NT2/D1 (cell line): ENCODE data around the gene F12.

Experiments used
- DNase-seq: peaks from one replicate; pipeline ENCODE4 v3.0.0-alpha.2; 2011; ENCODE audit warnings: low read depth, low spot score
- H3K27me3 ChIP-seq: 2 replicates; pipeline ENCODE4 v1.6.0; 2011; ENCODE audit warnings: mild to moderate bottlenecking; ENCODE audit not compliant: insufficient read length, insufficient read depth
- H3K36me3 ChIP-seq: 2 replicates; pipeline ENCODE4 v1.6.1; 2011; ENCODE audit warnings: mild to moderate bottlenecking, low read length, mixed read lengths; ENCODE audit not compliant: insufficient read depth, insufficient read length
- H3K4me1 ChIP-seq: 2 replicates; pipeline ENCODE4 v1.5.1; 2011; ENCODE audit not compliant: insufficient read depth, insufficient read length
- H3K4me3 ChIP-seq: 2 replicates; pipeline ENCODE4 v1.5.1; 2011; ENCODE audit warnings: low read depth; ENCODE audit not compliant: insufficient read length
- H3K9ac ChIP-seq: 2 replicates; pipeline ENCODE4 v1.6.0; 2011; ENCODE audit warnings: low read depth; ENCODE audit not compliant: insufficient read length
- H3K9me3 ChIP-seq: 2 replicates; pipeline ENCODE4 v1.5.1; 2011; ENCODE audit warnings: mild to moderate bottlenecking, low read length; ENCODE audit not compliant: insufficient read depth
- SUZ12 ChIP-seq: IDR thresholded peaks from 2 replicates; pipeline ENCODE4 v1.6.1; 2011; ENCODE audit not compliant: insufficient read length, insufficient read depth; ENCODE audit errors: extremely low read depth
- YY1 ChIP-seq: IDR thresholded peaks from 2 replicates; pipeline ENCODE4 v1.6.1; 2011; ENCODE audit not compliant: insufficient read length, insufficient read depth
- ZNF274 ChIP-seq: IDR thresholded peaks from 2 replicates; pipeline ENCODE4 v1.6.1; 2011; ENCODE audit warnings: mild to moderate bottlenecking, low read depth, low read length

Gene F12

GRCh38 chr5:177428574-177429217, 19.3 kb upstream of the F12 start:
- peak overlapping the region; percentile 57 for H3K9ac ChIP-seq
- H3K4me1 ChIP-seq: peaks cover 25% of the 10 kb centered on the region
- no peaks in the 10 kb centered on the region for H3K9me3 ChIP-seq
- H3K27me3 ChIP-seq: no peaks in the 10 kb centered on the region
- no peak for DNase-seq
- H3K36me3 ChIP-seq: peaks cover 47% of the 10 kb centered on the region
- no peak for TF ChIP-seq YY1
- TF ChIP-seq ZNF274: no peak
- TF ChIP-seq SUZ12: no peak
- H3K4me3 ChIP-seq: no peak overlapping the region

- H3K27me3 ChIP-seq: no peaks in the 10 kb centered on the region
- H3K36me3 ChIP-seq: peaks cover 41% of the 10 kb centered on the region
- no peak overlapping the region for H3K4me3 ChIP-seq
- H3K4me1 ChIP-seq: peaks cover 25% of the 10 kb centered on the region
- no peak for DNase-seq
- TF ChIP-seq SUZ12: no peak
- no peak for TF ChIP-seq YY1
- no peak for TF ChIP-seq ZNF274
- peak overlapping the region; percentile 97 for H3K9ac ChIP-seq
- H3K9me3 ChIP-seq: no peaks in the 10 kb centered on the region
These were observed 18.7 kb upstream of the F12 start for GRCh38 chr5:177427919-177428573.

- Histone ChIP-seq H3K9me3 (no peaks in the 10 kb centered on the region), H3K4me1 (peaks cover 25% of the 10 kb centered on the region), H3K36me3 (peaks cover 34% of the 10 kb centered on the region), H3K9ac (peak overlapping the region; percentile 97), H3K27me3 (no peaks in the 10 kb centered on the region), H3K4me3 (peak overlapping the region; percentile 90)
- DNase-seq: no peak
- TF ChIP-seq SUZ12 (no peak), YY1 (no peak), ZNF274 (no peak)
These were observed 18.0 kb upstream of the F12 start for GRCh38 chr5:177427211-177427822.

- DNase-seq: no peak
- no peak for TF ChIP-seq ZNF274
- TF ChIP-seq YY1: no peak
- TF ChIP-seq SUZ12: no peak
- Histone ChIP-seq H3K4me1 (peaks cover 25% of the 10 kb centered on the region), H3K4me3 (peak within 1 kb of the TSS; percentile 90), H3K27me3 (no peaks in the 10 kb centered on the region), H3K9ac (peak within 1 kb of the TSS; percentile 97), H3K9me3 (no peaks in the 10 kb centered on the region), H3K36me3 (peaks cover 28% of the 10 kb centered on the region)
These were observed 17.3 kb upstream of the F12 start, which contains the start of gene GRK6 for GRCh38 chr5:177426566-177427210. Gene GRK6 (plus strand): TSS chr5:177426676. CDS start chr5:177426846, 170 bp downstream.

GRCh38 chr5:177425801-177426565, 16.6 kb upstream of the F12 start:
- Histone ChIP-seq H3K4me1 (peaks cover 27% of the 10 kb centered on the region), H3K9ac (peak overlapping the region; percentile 85), H3K36me3 (peaks cover 21% of the 10 kb centered on the region), H3K4me3 (peak overlapping the region; percentile 65), H3K9me3 (no peaks in the 10 kb centered on the region), H3K27me3 (no peaks in the 10 kb centered on the region)
- no peak for TF ChIP-seq YY1
- no peak for TF ChIP-seq ZNF274
- no peak for TF ChIP-seq SUZ12
- peak; percentile 100 for DNase-seq

- Histone ChIP-seq H3K27me3 (no peaks in the 10 kb centered on the region), H3K9ac (peak overlapping the region; percentile 85)
- DNase-seq: no peak
These were observed 15.9 kb upstream of the F12 start for GRCh38 chr5:177425196-177425800.

More at GRCh38 chr5:177425196-177425800, 15.9 kb upstream of the F12 start:
- peak overlapping the region; percentile 65 for H3K4me3 ChIP-seq
- H3K4me1 ChIP-seq: peaks cover 28% of the 10 kb centered on the region
- no peaks in the 10 kb centered on the region for H3K9me3 ChIP-seq
- peaks cover 14% of the 10 kb centered on the region for H3K36me3 ChIP-seq
- TF ChIP-seq ZNF274: no peak
- TF ChIP-seq YY1: no peak
- no peak for TF ChIP-seq SUZ12
